HG02885 (cell line): ENCODE measurements around the gene R3HDM2.
"Not testable (repeated sequence)": the region's sequence is repeated elsewhere in the genome, so short reads cannot be mapped to it uniquely, and the experiment has no call there.

Experiments
- ATAC-seq: cut with Tn5 transposase; IDR thresholded peaks from one replicate; pipeline ENCODE4 v1.9.1; 2021; ENCODE audit warnings: mild to moderate bottlenecking; ENCODE audit not compliant: unreplicated experiment, poor library complexity

The R3HDM2 gene

DNA sequence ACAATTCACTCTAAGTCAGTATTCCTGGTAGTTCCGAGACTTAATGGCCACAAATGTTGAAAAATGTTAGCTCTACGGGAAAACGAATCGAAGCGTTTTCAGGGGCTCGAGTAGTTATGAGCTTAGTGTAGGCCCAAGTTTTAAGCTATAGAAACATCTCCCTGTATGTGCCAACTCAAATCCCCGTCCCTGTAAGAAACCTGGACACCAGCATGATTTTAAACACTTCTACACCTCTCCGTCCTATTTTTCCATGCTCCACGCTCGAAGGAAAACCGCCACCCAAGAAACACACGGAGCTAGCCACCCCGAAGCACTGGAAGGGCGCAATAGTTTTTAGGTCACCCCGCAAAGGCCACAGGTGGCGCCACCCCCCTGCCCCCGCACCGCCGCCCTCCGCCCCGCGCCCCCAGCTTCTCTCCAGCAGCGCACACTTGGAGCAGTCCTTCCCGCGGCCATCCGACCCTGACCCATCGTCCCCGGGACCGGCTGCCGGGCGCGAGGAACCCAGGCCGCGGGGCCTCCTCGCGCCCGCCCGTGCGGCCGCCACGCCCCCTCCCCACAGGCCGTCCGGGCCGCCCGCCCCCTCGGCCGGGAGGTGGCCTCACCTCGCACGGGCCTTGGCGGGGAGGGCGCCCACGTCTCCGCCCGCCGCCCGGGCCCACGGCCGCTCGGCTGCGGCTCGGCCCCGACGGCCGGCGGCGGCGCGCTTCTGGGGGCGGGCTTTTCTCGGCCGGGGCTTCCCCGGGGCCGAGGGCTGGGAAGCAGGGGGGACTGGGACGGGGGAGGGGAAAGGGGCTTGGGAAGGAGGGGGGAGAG lies 522 bp downstream of the R3HDM2 start:
- peak; percentile 60 for ATAC-seq

GRCh38 chr12:57429473-57430111 lies 1.3 kb downstream of the R3HDM2 start:
- no peak for ATAC-seq

DNA sequence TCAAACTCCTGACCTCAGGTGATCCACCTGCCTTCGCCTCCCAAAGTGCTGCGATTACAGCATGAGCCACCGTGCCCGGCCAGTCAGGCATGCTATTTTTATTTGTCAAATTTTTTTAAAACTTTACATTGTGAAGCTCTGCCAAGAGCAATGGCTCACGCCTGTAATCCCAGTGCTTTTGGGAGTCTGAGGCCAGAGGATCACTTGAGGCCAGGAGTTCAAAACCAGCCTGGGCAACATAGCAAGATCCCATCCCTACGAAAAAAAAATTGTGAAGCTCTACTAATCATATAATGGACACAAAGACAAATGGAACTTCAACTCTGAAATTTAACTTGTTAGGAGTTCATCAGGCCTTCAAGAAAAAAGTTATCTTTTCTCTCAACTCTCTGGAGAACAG lies 1.9 kb downstream of the R3HDM2 start:
- no peak for ATAC-seq

DNA sequence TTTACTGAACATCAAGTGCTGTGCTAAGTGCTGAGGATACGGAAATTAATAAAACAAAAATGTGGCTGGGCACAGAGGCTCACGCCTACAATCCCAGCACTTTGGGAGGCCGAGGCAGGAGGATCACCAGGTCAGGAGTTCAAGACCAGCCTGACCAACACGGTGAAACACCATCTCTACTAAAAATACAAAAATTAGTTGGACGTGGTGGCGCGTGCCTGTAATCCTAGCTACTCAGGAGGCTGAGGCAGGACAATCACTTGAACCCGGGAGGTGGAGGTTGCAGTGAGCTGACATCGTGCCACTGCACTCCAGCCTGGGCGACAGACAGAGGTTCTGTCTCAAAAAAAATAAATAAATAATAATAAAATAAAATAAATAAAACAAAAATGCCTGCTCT lies 3.9 kb downstream of the R3HDM2 start:
- ATAC-seq, result not testable (repeated sequence)

- ATAC-seq, result no peak
Measured at GRCh38 chr12:57420482-57420881, 10.4 kb downstream of the R3HDM2 start.

GRCh38 chr12:57419495-57419894 lies 11.3 kb downstream of the R3HDM2 start:
- no peak for ATAC-seq

DNA sequence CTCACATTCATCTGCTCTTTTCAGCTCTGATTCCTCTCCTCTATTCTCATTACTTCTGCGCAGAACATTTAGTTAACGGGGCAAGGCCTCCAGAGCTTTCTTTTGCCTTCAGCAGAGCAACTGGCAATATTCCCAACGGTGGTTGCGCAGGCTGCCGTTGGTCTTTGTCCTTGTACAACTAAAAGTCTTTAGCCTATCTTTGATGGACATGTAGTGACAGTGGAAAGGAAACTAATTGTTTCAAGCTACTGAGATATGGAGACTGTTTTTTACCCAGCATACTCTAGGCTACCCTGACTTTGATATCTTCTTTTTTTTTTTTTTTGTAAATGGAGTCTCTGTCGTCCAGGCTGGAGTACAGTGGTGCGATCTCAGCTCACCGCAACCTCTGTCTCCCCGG lies 12.6 kb downstream of the R3HDM2 start:
- ATAC-seq, result no peak

DNA sequence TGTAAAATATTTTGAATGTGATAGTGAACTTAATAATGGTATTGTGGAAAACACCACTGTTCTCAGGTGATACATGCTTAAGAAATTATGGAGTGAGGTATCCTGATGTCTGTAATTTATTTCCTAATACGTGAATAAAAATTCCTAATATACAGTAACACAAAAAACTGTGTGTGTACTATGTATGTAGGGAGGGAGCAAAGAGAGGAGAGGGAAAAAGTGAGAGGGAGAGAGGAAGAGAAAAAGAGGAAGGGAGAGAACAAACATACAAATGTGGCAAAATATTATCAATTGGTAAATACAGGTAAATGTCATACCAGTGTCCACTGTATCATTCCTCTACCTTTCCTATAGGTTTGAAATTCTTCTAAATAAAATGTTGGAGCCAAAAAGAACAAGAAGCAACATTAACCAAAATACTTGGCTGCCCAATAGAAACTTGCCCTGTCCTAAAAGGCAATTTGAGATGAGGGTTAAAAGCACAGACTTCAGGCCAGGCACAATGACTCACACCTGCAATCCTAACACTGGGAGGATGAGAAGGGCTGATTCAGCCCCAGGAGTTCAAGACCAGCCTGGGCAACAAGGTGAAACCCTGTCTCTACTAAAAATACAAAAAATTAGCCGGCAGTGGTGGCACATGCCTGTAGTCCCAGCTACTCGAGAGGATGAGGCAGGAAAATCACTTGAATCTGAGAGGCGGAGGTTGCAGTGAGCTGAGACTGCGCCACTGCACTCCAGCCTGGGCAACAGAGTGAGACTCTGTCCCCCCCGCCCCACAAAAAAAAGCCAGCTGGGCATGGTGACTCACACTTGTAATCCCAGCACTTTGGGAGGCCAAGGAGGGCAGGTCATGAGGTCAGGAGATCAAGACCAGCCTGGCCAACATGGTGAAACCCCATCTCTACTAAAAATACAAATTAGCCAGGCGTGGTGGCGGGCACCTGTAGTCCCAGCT lies 14.5 kb downstream of the R3HDM2 start:
- ATAC-seq, result no peak

GRCh38 chr12:57415088-57415487 lies 15.8 kb downstream of the R3HDM2 start:
- ATAC-seq, result no peak

DNA sequence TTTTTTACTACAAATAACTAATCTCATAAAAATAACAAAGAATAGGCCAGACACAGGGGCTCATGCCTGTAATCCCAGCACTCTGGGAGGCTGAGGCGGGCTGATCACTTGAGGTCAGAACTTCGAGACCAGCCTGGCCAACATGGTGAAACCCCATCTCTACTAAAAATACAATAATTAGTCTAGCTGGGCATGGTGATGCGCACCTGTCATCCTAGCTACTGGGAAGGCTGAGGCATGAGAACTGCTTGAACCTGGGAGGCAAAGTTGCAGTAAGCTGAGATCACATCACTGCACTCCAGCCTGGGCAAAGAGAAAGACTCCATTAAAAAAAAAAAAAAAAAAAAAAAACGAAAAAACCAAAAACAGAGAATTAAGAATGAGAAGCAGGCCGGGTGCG lies 16.7 kb downstream of the R3HDM2 start:
- ATAC-seq, result not testable (repeated sequence)

- ATAC-seq, result no peak
Measured at GRCh38 chr12:57410534-57410933, 20.3 kb downstream of the R3HDM2 start.

GRCh38 chr12:57404966-57405640 lies 25.7 kb downstream of the R3HDM2 start:
- no peak for ATAC-seq

- not testable (repeated sequence) for ATAC-seq
Measured at GRCh38 chr12:57402156-57402555, 28.7 kb downstream of the R3HDM2 start.

- no peak for ATAC-seq
Measured at GRCh38 chr12:57401165-57401564, 29.7 kb downstream of the R3HDM2 start.

- not testable (repeated sequence) for ATAC-seq
Measured at GRCh38 chr12:57399718-57400463, 31.0 kb downstream of the R3HDM2 start.

DNA sequence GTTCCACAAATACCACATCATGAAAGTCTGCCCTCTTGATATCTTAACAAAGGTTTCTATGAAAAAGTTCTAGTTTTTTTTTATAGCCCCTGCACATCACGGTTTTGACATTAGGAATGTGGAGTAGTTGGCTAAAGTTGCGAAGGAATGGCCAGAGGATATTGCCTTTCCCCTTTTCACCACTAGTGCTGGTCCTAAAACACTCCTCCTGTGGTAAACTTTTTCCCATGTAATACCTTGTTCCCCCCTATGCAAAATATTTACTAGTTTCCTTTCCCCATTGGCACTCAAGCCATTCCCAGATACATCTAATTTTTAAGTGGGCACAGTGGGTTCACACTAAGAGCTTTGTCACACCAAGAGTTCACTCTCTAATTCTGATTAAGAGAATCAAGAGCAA lies 33.4 kb downstream of the R3HDM2 start:
- no peak for ATAC-seq

GRCh38 chr12:57395121-57395520 lies 35.7 kb downstream of the R3HDM2 start:
- no peak for ATAC-seq

DNA sequence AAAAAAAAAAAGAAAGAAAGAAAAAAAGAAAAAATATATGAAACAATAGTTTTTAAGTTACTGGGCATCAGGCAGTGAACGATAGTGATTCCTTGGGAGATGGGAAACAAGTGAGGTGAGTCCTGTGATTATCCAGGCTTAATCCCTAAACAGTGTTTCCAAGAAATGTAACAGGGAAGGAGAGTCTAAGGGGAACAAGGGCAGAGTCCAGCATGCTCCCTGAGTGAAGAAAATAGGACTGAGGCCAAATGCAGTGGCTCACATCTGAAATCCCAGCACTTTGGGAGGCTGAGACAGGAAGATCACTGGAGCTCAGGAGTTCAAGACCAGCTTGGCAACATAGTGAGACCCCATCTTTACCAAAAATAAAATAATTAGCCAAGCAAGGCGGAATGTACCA lies 40.7 kb downstream of the R3HDM2 start:
- no peak for ATAC-seq

GRCh38 chr12:57389033-57389432 lies 41.8 kb downstream of the R3HDM2 start:
- no peak for ATAC-seq

GRCh38 chr12:57388425-57388824 lies 42.4 kb downstream of the R3HDM2 start:
- ATAC-seq, result no peak
